Endometrial microvascular endothelial cells (primary cell): Measurements from ENCODE around the gene TPSB2. TPM values are rescaled to one million over a fixed set of nuclear protein-coding genes. Genes with fewer than 3 reads are reported as not detected.
"Not testable (repeated sequence)": the region's sequence is repeated elsewhere in the genome, so short reads cannot be mapped to it uniquely, and the experiment has no call there.

ENCODE experiments used
- in situ Hi-C: cut with HindIII; loops from 2 replicates; pipeline ENCODE4 v1.10.0; 2017; ENCODE audit warnings: low sequenced_read_pairs, low pct_unique_long_range_greater_than_20kb; ENCODE audit errors: inconsistent ontology term
- total RNA-seq: library from RNA; depleted of rRNA; stranded (reverse); fragments of >200 nt; gene quantifications from one replicate; pipeline ENCODE4 v1.2.3, GENCODE V29; 2015; ENCODE audit errors: inconsistent ontology term

Gene TPSB2
- total RNA-seq, 1 donor from 2014 or later = not detected

- in situ Hi-C loops = no loop called here
Observed at GRCh38 chr16:1211451-1212268, 18.3 kb downstream of the TPSB2 start.

- in situ Hi-C loops = no loop called here
Observed at GRCh38 chr16:1210461-1210860, 19.5 kb downstream of the TPSB2 start.

- in situ Hi-C loops = no loop called here
Observed at GRCh38 chr16:1209081-1209480, 20.9 kb downstream of the TPSB2 start.

GRCh38 chr16:1208239-1208830, 21.6 kb downstream of the TPSB2 start:
- in situ Hi-C loops = no loop called here

GRCh38 chr16:1206786-1207185, 23.2 kb downstream of the TPSB2 start:
- in situ Hi-C loops = no loop called here

GRCh38 chr16:1206326-1206725, 23.7 kb downstream of the TPSB2 start:
- in situ Hi-C loops = no loop called here

- in situ Hi-C loops = no loop called here
Observed at GRCh38 chr16:1204933-1205332, 25.1 kb downstream of the TPSB2 start.

GRCh38 chr16:1202274-1202673, 27.7 kb downstream of the TPSB2 start:
- in situ Hi-C loops = no loop called here

GRCh38 chr16:1201444-1201843, 28.5 kb downstream of the TPSB2 start:
- in situ Hi-C loops = no loop called here

GRCh38 chr16:1200014-1200627, 29.9 kb downstream of the TPSB2 start:
- in situ Hi-C loops = no loop called here

- in situ Hi-C loops = no loop called here
Observed at GRCh38 chr16:1199347-1200013, 30.5 kb downstream of the TPSB2 start.

- in situ Hi-C loops = not testable (repeated sequence)
Observed at GRCh38 chr16:1198671-1199346, 31.2 kb downstream of the TPSB2 start.

GRCh38 chr16:1198194-1198593, 31.8 kb downstream of the TPSB2 start:
- in situ Hi-C loops = no loop called here

- in situ Hi-C loops = no loop called here
Observed at GRCh38 chr16:1197237-1197866, 32.6 kb downstream of the TPSB2 start.

- in situ Hi-C loops = no loop called here
Observed at GRCh38 chr16:1196494-1196893, 33.5 kb downstream of the TPSB2 start.

- in situ Hi-C loops = no loop called here
Observed at GRCh38 chr16:1195393-1195666, 34.7 kb downstream of the TPSB2 start.

GRCh38 chr16:1194665-1195392, 35.2 kb downstream of the TPSB2 start:
- in situ Hi-C loops = no loop called here

- in situ Hi-C loops = no loop called here
Observed at GRCh38 chr16:1193825-1194581, 36.0 kb downstream of the TPSB2 start.
